ENCODE results near the gene URAD. TPM values are rescaled to one million over a fixed set of nuclear protein-coding genes. Genes with fewer than 3 reads are reported as not detected.
"Not testable (repeated sequence)": the region's sequence is repeated elsewhere in the genome, so short reads cannot be mapped to it uniquely, and the experiment has no call there.

URAD gene
- total RNA-seq, 4 donors from 2014 or later: not detected

GRCh38 chr13:28010046-28010445, 21.6 kb upstream of the URAD start:
- 79% methylated on average over 5 of the region's 5 CpGs for WGBS

GRCh38 chr13:28005016-28005415, 16.5 kb upstream of the URAD start:
- H3K36me3 ChIP-seq; DNase-seq (ENCODE audit: extremely low spot score); H3K27ac ChIP-seq (replicated peaks in 1 of 4); H3K9me3 ChIP-seq; intact Hi-C loops (cut with DNase I); H3K27me3 ChIP-seq; H3K4me1 ChIP-seq; H3K4me3 ChIP-seq: not testable (repeated sequence)
- 96% methylated on average over 13 of the region's 13 CpGs for WGBS

More at GRCh38 chr13:28010046-28010445, 21.6 kb upstream of the URAD start:
- no peaks in the 10 kb centered on the region for H3K4me1 ChIP-seq
- intact Hi-C loops (cut with DNase I): no loop called here
- TF ChIP-seq EP300 (IDR thresholded peaks at IDR 0.05) (no peak), CTCF (IDR thresholded peaks at IDR 0.05) (no peak), POLR2A (IDR thresholded peaks at IDR 0.05; ENCODE audit: low read depth) (no peak), POLR2AphosphoS5 (IDR thresholded peaks at IDR 0.05) (no peak)
- H3K9me3 ChIP-seq: no peaks in the 10 kb centered on the region
- no peak for DNase-seq (ENCODE audit: extremely low spot score)
- H3K27ac ChIP-seq (replicated peaks in 1 of 4): no peak overlapping the region
- H3K36me3 ChIP-seq: no peaks in the 10 kb centered on the region
- no peak overlapping the region for H3K4me3 ChIP-seq
- peaks cover 0 to 34% (median 0%) of the 10 kb centered on the region in 4 donors for H3K27me3 ChIP-seq

GRCh38 chr13:28002886-28003698, 14.6 kb upstream of the URAD start:
- 68% methylated on average over 6 of the region's 6 CpGs for WGBS
- H3K4me1 ChIP-seq: no peaks in the 10 kb centered on the region
- intact Hi-C loops (cut with DNase I): no loop called here

GRCh38 chr13:28001837-28002473, 13.5 kb upstream of the URAD start:
- no peaks in the 10 kb centered on the region for H3K27me3 ChIP-seq
- no peaks in the 10 kb centered on the region for H3K4me1 ChIP-seq
- H3K9me3 ChIP-seq: no peaks in the 10 kb centered on the region
- intact Hi-C loops (cut with DNase I): no loop called here
- no peak overlapping the region for H3K27ac ChIP-seq (replicated peaks in 1 of 4)
- H3K4me3 ChIP-seq: no peak overlapping the region
- no peaks in the 10 kb centered on the region for H3K36me3 ChIP-seq
- no peak for DNase-seq (ENCODE audit: extremely low spot score)
- TF ChIP-seq EP300 (IDR thresholded peaks at IDR 0.05): no peak
- no peak for TF ChIP-seq CTCF (IDR thresholded peaks at IDR 0.05)
- TF ChIP-seq POLR2AphosphoS5 (IDR thresholded peaks at IDR 0.05): no peak
- no peak for TF ChIP-seq POLR2A (IDR thresholded peaks at IDR 0.05; ENCODE audit: low read depth)
- 96% methylated on average over 12 of the region's 20 CpGs for WGBS

More at GRCh38 chr13:28002886-28003698, 14.6 kb upstream of the URAD start:
- Histone ChIP-seq H3K27ac (replicated peaks in 1 of 4) (no peak overlapping the region), H3K4me3 (no peak overlapping the region), H3K27me3 (no peaks in the 10 kb centered on the region), H3K36me3 (no peaks in the 10 kb centered on the region), H3K9me3 (no peaks in the 10 kb centered on the region)
- TF ChIP-seq EP300 (IDR thresholded peaks at IDR 0.05): no peak
- no peak for TF ChIP-seq CTCF (IDR thresholded peaks at IDR 0.05)
- no peak for TF ChIP-seq POLR2A (IDR thresholded peaks at IDR 0.05; ENCODE audit: low read depth)
- no peak for TF ChIP-seq POLR2AphosphoS5 (IDR thresholded peaks at IDR 0.05)
- DNase-seq (ENCODE audit: extremely low spot score): no peak

GRCh38 chr13:28001049-28001448, 12.6 kb upstream of the URAD start:
- TF ChIP-seq CTCF (IDR thresholded peaks at IDR 0.05) (no peak), POLR2AphosphoS5 (IDR thresholded peaks at IDR 0.05) (no peak), POLR2A (IDR thresholded peaks at IDR 0.05; ENCODE audit: low read depth) (no peak), EP300 (IDR thresholded peaks at IDR 0.05) (no peak)
- WGBS: 60% methylated on average over 2 of the region's 11 CpGs

More at GRCh38 chr13:28001049-28001448, 12.6 kb upstream of the URAD start:
- Histone ChIP-seq H3K36me3 (no peaks in the 10 kb centered on the region), H3K27me3 (no peaks in the 10 kb centered on the region), H3K27ac (replicated peaks in 1 of 4) (no peak overlapping the region), H3K9me3 (no peaks in the 10 kb centered on the region), H3K4me1 (no peaks in the 10 kb centered on the region), H3K4me3 (no peak overlapping the region)
- DNase-seq (ENCODE audit: extremely low spot score): no peak
- intact Hi-C loops (cut with DNase I): no loop called here
